HepG2 (cell line): Measurements from ENCODE around the gene ALX4. TPM values are rescaled to one million over a fixed set of nuclear protein-coding genes. Genes with fewer than 3 reads are reported as not detected.

Experiments used
- ATAC-seq: fragments of 200-7000 bp; cut with Tn5 transposase; 3 replicates; pipeline ENCODE4 v1.9.1; 2020; ENCODE audit warnings: mild to moderate bottlenecking, moderate library complexity
- BruUV-seq: library from RNA; stranded (reverse); fragments of 400-500 nt; replicated peaks from 2 replicates; lab custom pipeline; 2021; lab: Mats Ljungman, UMichigan
- CTCF ChIA-PET: fragments of 300-600 bp; formaldehyde crosslinking; extraction: SDS; loops from one replicate; lab custom pipeline; 2021; ENCODE audit warnings: low total read pairs, inconsistent platforms, low intra/inter-chr PET ratio; lab: Yijun Ruan, JAX
- POLR2A ChIA-PET: fragments of 350-600 bp; sonication (Branson Sonifier 250); formaldehyde crosslinking; loops from one replicate; lab custom pipeline; 2020; ENCODE audit warnings: antibody characterized with exemption, inconsistent platforms; lab: Yijun Ruan, JAX
- DNase-seq: peaks from one replicate; pipeline ENCODE4 v3.0.0-alpha.2; 2015; ENCODE audit warnings: low spot score
- FAIRE-seq: peaks from 3 replicates; lab custom pipeline; 2011; peaks lifted over from hg19 to GRCh38; lab: Jason Lieb, UNC
- H2AFZ ChIP-seq: one replicate; pipeline ENCODE4 v1.6.1; 2011; ENCODE audit warnings: low read length, inconsistent platforms
- H3K27ac ChIP-seq: fragments of 300-600 bp; 3 replicates; pipeline ENCODE4 v1.8.0; 2011; ENCODE audit warnings: mixed run types, mild to moderate bottlenecking, mixed read lengths, low read length, inconsistent platforms; ENCODE audit not compliant: insufficient read depth; ENCODE audit errors: extremely low read length
- H3K27me3 ChIP-seq, 2 experiments: fragments of 200-600 bp in 1 of 2; 2 replicates in 1 of 2; 3 replicates in 1 of 2; pipeline versions ENCODE4 v1.6.0 to v1.8.0; 2011; ENCODE audit warnings: low read length in 2 of 2, mild to moderate bottlenecking in 2 of 2, moderate library complexity in 2 of 2, inconsistent platforms in 1 of 2; ENCODE audit not compliant: insufficient read depth in 2 of 2, control insufficient read depth in 1 of 2
- H3K36me3 ChIP-seq, 2 experiments: fragments of 200-600 bp in 1 of 2; replicated peaks in 1 of 2; 2 replicates in 1 of 2; 3 replicates in 1 of 2; pipeline versions ENCODE4 v1.5.1 to v1.8.0; 2011; ENCODE audit warnings: low read length in 2 of 2, inconsistent platforms in 1 of 2; ENCODE audit not compliant: insufficient read depth in 2 of 2, control insufficient read depth in 1 of 2
- H3K4me1 ChIP-seq: 2 replicates; pipeline ENCODE4 v1.5.1; 2012; ENCODE audit warnings: low read length, inconsistent platforms; ENCODE audit not compliant: insufficient read depth
- H3K4me2 ChIP-seq: 2 replicates; pipeline ENCODE4 v1.6.0; 2011; ENCODE audit warnings: low read depth, low read length, inconsistent platforms
- H3K4me3 ChIP-seq, 3 experiments: fragments of 200-600 bp in 1 of 3; sonication (generic), shearing (Covaris generic) in 1 of 3; replicated peaks in 1 of 3; 2 replicates each; pipeline ENCODE4 v1.5.1; 2011 to 2016; ENCODE audit warnings: low read length in 3 of 3, inconsistent platforms in 2 of 3, low read depth in 2 of 3, mild to moderate bottlenecking in 2 of 3, control low read depth in 1 of 3, mixed read lengths in 1 of 3; ENCODE audit not compliant: insufficient read depth in 1 of 3
- H3K79me2 ChIP-seq: one replicate; pipeline ENCODE4 v1.6.1; 2011; ENCODE audit warnings: low read length, inconsistent platforms; ENCODE audit not compliant: insufficient read depth
- H3K9ac ChIP-seq: 2 replicates; pipeline ENCODE4 v1.6.0; 2011; ENCODE audit warnings: mild to moderate bottlenecking, low read depth, low read length, inconsistent platforms; ENCODE audit not compliant: insufficient read depth
- H3K9me3 ChIP-seq: 2 replicates; pipeline ENCODE4 v1.5.1; 2012; ENCODE audit warnings: mild to moderate bottlenecking, low read length
- H4K20me1 ChIP-seq: 2 replicates; pipeline ENCODE4 v1.6.0; 2011; ENCODE audit warnings: inconsistent platforms, mild to moderate bottlenecking, low read length, moderate library complexity; ENCODE audit not compliant: insufficient read depth
- ETV5 ChIP-seq: IDR thresholded peaks from 2 replicates; pipeline ENCODE4 v1.6.1; 2018; ENCODE audit warnings: missing biosample characterization, missing genetic modification reagents, inconsistent platforms, borderline replicate concordance
- MAFF ChIP-seq: IDR thresholded peaks from 2 replicates; pipeline ENCODE4 v1.6.1; 2011; ENCODE audit warnings: low read depth, low read length, improper control_type of control experiment
- MBD4 ChIP-seq: IDR thresholded peaks from 2 replicates; pipeline ENCODE4 v1.6.1; 2012; ENCODE audit warnings: low read length, inconsistent platforms, borderline replicate concordance
- RBAK ChIP-seq: sonication (generic); formaldehyde crosslinking; IDR thresholded peaks from 2 replicates; pipeline ENCODE4 v1.5.1; 2020; ENCODE audit warnings: mild to moderate bottlenecking, missing genetic modification reagents
- REL ChIP-seq: sonication (generic); formaldehyde crosslinking; conservative IDR thresholded peaks from 2 replicates; pipeline ENCODE4 v1.8.0; 2022; ENCODE audit warnings: mild to moderate bottlenecking, missing genetic modification reagents, moderate library complexity
- ZNF260 ChIP-seq: sonication (generic); formaldehyde crosslinking; IDR thresholded peaks from 2 replicates; pipeline ENCODE4 v1.4.0; 2020; ENCODE audit warnings: missing genetic modification reagents, low read depth, mild to moderate bottlenecking, borderline replicate concordance
- ZNF431 ChIP-seq: sonication (generic); formaldehyde crosslinking; IDR thresholded peaks from 2 replicates; pipeline ENCODE4 v1.9.0; 2022; ENCODE audit warnings: missing genetic modification reagents, low read depth, mild to moderate bottlenecking, borderline replicate concordance
- ZNF605 ChIP-seq: sonication (generic); formaldehyde crosslinking; IDR thresholded peaks from 2 replicates; pipeline ENCODE4 v1.8.0; 2022; ENCODE audit warnings: mild to moderate bottlenecking, missing genetic modification reagents
- ZNF709 ChIP-seq: sonication (generic); formaldehyde crosslinking; IDR thresholded peaks from 2 replicates; pipeline ENCODE4 v1.5.0; 2020; ENCODE audit warnings: mild to moderate bottlenecking, missing genetic modification reagents
- ZNF83 ChIP-seq: sonication (generic); formaldehyde crosslinking; IDR thresholded peaks from 2 replicates; pipeline ENCODE4 v1.4.0; 2020; ENCODE audit warnings: missing genetic modification reagents, mild to moderate bottlenecking, borderline replicate concordance
- WGBS: methylation state at CpG from one replicate; pipeline ENCODE4 v1.1.6; 2017; ENCODE audit warnings: low lambda C conversion rate; 5-methylcytosine and 5-hydroxymethylcytosine counted together
- in situ Hi-C: cut with HindIII; loops from 2 replicates; pipeline ENCODE4 v1.10.0; 2017; ENCODE audit warnings: low pct_unique_long_range_greater_than_20kb; ENCODE audit not compliant: extremely low pct_ligation_motif_present
- intact Hi-C: fragments of 100-400 bp; cut with micrococcal nuclease; formaldehyde crosslinking; loops from one replicate; pipeline ENCODE4 v1.10.0; 2022; ENCODE audit not compliant: unreplicated experiment
- polyA plus RNA-seq, 8 experiments: library from polyadenylated mRNA; depleted of rRNA in 3 of 8; stranded (reverse) in 7 of 8; unstranded in 1 of 8; fragments of >200 nt; fragmentation: Illumina TruSeq in 4 of 8; extraction: Trizol in 4 of 8; gene quantifications; 2 replicates each; pipeline versions ENCODE4 v1.2.1 to v1.2.3, GENCODE V29; 2011 to 2016; ENCODE audit warnings: low read depth in 4 of 8, missing spikeins in 1 of 8, mixed read lengths in 1 of 8; ENCODE audit not compliant: insufficient read depth in 1 of 8
- total RNA-seq, 5 experiments: library from RNA; depleted of rRNA; stranded (reverse); fragments of >200 nt; fragmentation: Illumina TruSeq; extraction: Trizol; gene quantifications; 2 replicates each; pipeline ENCODE4 v1.2.3, GENCODE V29; 2016; ENCODE audit warnings: low read depth in 1 of 5
- TF ChIP-seq, protein P1 (sequence below): sonication (generic); formaldehyde crosslinking; IDR thresholded peaks from 2 replicates; pipeline ENCODE4 v1.5.1; 2020; ENCODE audit warnings: missing genetic modification reagents, mild to moderate bottlenecking, borderline replicate concordance
- TF ChIP-seq, protein P2 (sequence below): sonication (generic); formaldehyde crosslinking; IDR thresholded peaks from 2 replicates; pipeline ENCODE4 v1.4.0; 2020; ENCODE audit warnings: mild to moderate bottlenecking, missing genetic modification reagents
- TF ChIP-seq, protein P3 (sequence below): sonication (generic); formaldehyde crosslinking; IDR thresholded peaks from 2 replicates; pipeline ENCODE4 v1.5.0; 2020; ENCODE audit warnings: mild to moderate bottlenecking, missing genetic modification reagents

Gene ALX4
- total and polyA plus RNA-seq, 2 of the 13 experiments (the other 11 are each of a cell fraction or from before 2014, with no cell fraction given) = not detected

DNA sequence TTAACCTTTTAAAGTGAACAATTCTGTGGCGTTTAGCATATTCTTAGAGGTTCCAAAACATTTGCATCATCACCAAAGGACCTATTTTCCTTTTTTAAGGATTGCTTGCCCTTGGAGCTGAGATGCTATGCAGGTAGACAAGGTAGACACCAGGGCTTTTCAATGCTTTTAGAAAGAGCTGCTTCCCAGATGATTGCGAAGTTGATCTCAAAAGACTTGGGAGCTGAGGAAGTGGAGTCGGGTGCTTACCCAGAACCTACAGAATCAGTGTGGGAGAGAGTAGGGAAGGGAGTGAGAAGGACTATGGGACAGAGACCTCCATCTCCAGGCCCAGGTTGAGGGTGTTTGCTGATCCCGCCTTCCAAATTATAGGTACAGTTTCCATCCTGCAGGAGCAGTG, 11.1 kb upstream of the ALX4 start:
- in situ Hi-C loops (loop anchor here (25.0 kb wide), 2 partner anchors 91 to 566 kb away; no protein-coding TSS in a partner anchor), intact Hi-C loops (no loop called here)
- H3K27me3 ChIP-seq = peaks cover 12 to 88% of the 10 kb centered on the region in 2 experiments
- DNase-seq = no peak
- POLR2A ChIA-PET = no interaction called here
- H4K20me1 ChIP-seq = no peaks in the 10 kb centered on the region
- H3K36me3 ChIP-seq = no peaks in the 10 kb centered on the region
- no TSS peak for BruUV-seq
- no peak overlapping the region for H3K4me3 ChIP-seq
- H3K4me1 ChIP-seq = peaks cover 12% of the 10 kb centered on the region
- H3K79me2 ChIP-seq = no peaks in the 10 kb centered on the region
- TF ChIP-seq ZNF431 (CRISPR knock-in tag) (no peak), REL (CRISPR knock-in tag) (no peak), MBD4 (no peak), RBAK (CRISPR knock-in tag) (no peak)
- TF ChIP-seq, protein P1, sequence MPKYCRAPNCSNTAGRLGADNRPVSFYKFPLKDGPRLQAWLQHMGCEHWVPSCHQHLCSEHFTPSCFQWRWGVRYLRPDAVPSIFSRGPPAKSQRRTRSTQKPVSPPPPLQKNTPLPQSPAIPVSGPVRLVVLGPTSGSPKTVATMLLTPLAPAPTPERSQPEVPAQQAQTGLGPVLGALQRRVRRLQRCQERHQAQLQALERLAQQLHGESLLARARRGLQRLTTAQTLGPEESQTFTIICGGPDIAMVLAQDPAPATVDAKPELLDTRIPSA (CRISPR knock-in tag) = no peak
- TF ChIP-seq, protein P2, sequence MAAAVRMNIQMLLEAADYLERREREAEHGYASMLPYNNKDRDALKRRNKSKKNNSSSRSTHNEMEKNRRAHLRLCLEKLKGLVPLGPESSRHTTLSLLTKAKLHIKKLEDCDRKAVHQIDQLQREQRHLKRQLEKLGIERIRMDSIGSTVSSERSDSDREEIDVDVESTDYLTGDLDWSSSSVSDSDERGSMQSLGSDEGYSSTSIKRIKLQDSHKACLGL = no peak
- H3K27ac ChIP-seq = no peak overlapping the region
- H3K4me2 ChIP-seq = no peak overlapping the region
- no peak overlapping the region for H2AFZ ChIP-seq
- WGBS = 0% methylated on average over 4 of the region's 4 CpGs
- no peak overlapping the region for H3K9ac ChIP-seq
- ATAC-seq = no peak
- H3K9me3 ChIP-seq = no peaks in the 10 kb centered on the region
- CTCF ChIA-PET = no interaction called here
- no peak for FAIRE-seq

DNA sequence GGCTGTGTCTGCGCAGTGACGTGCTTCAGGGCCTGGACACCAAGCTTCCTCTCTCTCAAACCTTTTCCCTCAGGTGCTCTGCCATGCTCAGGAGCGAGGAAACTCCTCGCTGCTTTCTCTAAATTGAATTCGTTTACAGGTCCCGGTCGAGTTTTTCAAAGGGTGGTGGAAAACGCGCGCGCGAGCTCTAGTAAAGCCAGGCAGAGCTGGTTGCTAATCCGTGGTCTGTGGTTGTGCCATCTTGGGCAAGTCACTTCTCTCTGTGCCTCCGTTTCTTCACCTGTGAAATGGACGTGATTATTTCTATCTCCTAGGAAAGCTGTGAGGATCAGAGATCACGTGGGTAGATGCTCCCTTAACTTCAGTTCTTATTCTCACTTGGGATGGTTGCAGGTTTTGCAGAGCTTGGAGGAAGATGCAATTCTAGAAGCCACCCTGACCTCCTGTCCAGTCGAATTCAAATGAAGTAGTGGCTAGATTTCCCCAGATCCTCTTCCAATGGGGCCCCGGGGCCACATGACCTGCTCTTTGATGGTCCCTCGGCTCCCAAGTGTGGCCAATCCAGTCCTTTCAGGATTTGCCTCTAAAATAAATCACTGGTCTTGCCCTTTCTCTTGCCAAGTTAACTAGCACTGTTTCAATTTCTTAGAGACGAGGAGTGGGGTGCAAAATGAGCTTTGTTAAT, 10.5 kb upstream of the ALX4 start:
- WGBS = 30% methylated on average over 19 of the region's 20 CpGs
- BruUV-seq = no TSS peak
- POLR2A ChIA-PET = no interaction called here
- Histone ChIP-seq H3K27ac (no peak overlapping the region), H3K9me3 (no peaks in the 10 kb centered on the region), H4K20me1 (0 out of 2 replicates have a peak, but pooled peaks cover under 1% of the 10 kb centered on the region), H3K4me3 (no peak overlapping the region), H3K4me1 (peaks cover 17% of the 10 kb centered on the region), H3K27me3 (peaks cover 12 to 91% of the 10 kb centered on the region in 2 experiments), H3K9ac (no peak overlapping the region), H3K79me2 (no peaks in the 10 kb centered on the region), H3K4me2 (no peak overlapping the region), H2AFZ (no peak overlapping the region), H3K36me3 (no peaks in the 10 kb centered on the region)
- in situ Hi-C loops (loop anchor here (25.0 kb wide), 2 partner anchors 92 to 567 kb away; no protein-coding TSS in a partner anchor), intact Hi-C loops (no loop called here)
- CTCF ChIA-PET = no interaction called here
- no peak for ATAC-seq
- no peak for FAIRE-seq
- TF ChIP-seq ZNF605 (CRISPR knock-in tag) (no peak), ZNF260 (CRISPR knock-in tag) (no peak), ZNF83 (no peak), ETV5 (CRISPR knock-in tag) (no peak), ZNF709 (no peak), MAFF (no peak)
- TF ChIP-seq, protein P3, sequence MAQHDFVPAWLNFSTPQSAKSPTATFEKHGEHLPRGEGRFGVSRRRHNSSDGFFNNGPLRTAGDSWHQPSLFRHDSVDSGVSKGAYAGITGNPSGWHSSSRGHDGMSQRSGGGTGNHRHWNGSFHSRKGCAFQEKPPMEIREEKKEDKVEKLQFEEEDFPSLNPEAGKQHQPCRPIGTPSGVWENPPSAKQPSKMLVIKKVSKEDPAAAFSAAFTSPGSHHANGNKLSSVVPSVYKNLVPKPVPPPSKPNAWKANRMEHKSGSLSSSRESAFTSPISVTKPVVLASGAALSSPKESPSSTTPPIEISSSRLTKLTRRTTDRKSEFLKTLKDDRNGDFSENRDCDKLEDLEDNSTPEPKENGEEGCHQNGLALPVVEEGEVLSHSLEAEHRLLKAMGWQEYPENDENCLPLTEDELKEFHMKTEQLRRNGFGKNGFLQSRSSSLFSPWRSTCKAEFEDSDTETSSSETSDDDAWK (CRISPR knock-in tag) = no peak
- no peak for DNase-seq
